ENCODE results near the gene ERG.

Gene ERG

DNA sequence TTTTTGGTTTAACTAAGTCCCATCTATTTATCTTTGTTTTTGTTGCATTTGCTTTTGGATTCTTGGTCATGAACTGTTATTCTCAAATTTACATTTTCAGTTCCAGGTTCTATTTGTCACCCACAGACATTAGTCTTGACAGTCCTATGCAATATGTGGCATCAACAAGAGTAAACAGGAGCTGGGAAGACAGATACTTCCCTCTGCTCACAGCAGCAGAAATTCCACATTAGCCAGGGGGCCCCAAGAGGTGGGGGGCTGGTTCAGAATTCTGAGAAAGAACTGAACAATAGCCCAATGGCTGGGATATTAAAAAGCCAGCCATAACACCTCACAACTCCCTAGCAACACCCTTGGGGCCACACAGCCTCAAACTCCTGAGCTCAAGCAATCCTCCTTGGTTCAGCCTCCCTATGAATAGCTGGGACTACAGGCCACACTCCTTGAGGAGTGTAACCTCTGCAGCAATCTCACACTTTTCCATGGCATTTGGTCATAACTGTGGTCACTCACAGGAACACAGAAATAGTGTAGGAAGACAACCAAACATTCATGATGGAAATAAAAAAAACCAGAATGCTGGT, 67.8 kb downstream of the ERG start:
- DNase-seq = no peak

DNA sequence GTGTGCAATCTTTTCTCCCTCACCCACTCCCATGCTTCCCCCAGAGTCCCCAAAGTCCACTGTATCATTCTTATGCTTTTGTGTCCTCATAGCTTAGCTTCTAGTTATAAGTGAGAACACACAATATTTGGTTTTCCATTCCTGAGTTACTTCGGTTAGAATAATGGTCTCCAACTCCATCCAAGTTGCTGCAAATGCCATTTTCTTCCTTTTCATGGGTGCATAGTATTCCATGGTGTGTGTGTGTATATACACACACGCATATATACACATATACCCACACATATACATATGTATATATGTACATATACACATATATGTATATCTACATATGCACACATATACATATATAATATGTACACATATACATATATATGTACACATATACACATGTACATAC, 69.3 kb downstream of the ERG start:
- DNase-seq = no peak

DNA sequence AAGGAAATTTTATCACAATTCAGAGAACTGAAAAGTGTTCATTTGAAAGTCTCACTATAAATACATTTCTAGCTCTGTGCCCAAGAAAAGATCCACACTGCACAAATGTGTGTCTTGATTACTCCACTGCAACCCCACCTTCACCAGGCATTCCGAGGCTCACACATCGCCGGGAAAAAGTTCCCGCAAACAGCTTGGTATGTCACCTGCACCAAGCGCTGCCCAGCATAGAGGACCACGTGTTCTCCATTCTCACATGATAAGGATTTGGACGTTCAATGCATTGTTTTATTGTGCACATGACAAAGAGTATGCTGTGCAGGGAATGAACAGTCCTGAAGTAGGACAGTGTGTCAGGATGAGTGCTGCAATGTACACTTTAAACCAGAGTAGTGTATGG, 70.1 kb downstream of the ERG start:
- no peak for DNase-seq

- no peak for DNase-seq
Measured at GRCh38 chr21:38424305-38425019, 73.8 kb downstream of the ERG start.

DNA sequence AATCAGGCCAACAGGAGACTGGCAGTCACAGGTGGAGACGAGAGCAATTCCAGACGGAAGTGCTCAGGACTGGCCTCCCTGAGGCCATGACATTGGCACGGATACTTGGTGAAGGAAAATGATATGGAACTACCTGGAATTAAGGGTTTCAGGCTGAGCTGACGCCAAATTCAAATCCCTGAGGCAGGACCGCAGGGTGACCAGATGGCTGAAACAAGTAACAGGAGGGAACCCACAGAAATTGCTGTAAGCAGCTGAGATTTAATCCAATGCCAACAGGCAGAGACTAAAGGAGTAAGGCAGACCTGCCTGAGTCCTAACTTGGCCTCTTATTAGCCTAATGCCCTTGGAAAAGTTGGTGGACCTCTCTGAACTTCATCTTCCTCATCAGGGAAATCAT, 76.2 kb downstream of the ERG start:
- DNase-seq = no peak

DNA sequence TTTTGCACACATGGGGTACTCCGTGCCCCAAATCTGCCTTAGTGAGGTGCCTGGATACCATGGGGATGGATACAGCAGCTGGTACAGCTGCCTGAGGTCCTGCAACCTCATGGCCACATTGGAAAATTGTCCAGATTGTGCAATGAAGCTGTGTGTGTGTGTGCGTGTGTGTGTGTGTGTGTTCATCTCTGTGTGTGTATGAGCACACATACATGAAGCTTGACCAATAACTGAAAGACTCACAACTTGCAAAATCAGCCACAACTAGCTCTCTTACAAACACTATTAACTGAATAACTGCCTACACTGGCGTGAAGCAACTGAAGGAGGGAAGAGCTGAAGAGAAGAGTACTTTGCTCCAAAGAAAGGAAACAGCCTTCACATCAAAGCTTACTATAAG, 78.1 kb downstream of the ERG start:
- DNase-seq = no peak

DNA sequence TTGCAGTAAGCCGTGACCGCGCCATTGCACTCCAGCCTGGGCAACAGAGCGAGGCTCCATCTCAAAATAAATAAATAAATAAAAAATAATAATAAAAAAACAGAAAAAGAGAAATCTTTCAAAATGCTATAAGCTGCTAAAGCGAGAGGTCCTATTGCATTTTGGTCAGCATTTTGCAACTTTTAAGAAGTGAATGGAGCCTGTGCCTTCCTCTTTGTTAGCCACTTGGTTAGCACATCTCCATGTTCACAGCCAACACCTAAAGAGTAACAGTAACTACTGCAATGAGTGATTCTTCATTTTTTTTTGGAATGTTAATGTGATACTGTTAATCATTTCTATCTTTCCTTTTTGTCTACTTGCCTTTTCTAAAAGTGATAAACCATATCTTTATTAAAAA, 80.6 kb downstream of the ERG start:
- no peak for DNase-seq

DNA sequence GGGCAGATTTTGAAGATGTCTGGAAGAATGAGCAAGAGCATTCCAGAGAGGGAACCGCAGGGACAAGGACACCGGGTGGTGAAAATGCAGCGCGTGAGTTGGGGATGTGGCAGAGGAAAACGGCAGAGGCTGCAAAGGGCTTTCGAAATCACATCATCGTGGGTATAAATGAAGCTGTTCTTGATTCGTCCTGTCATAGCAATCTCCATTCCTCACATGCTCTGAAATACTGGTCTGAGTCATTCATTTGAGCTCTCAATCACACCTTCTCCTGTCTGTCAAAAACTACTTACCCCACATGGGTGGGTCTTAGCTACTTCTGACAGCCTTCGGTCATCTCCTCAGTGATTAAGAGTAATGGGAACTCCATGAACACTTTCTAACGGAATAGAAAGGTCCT, 81.5 kb downstream of the ERG start:
- DNase-seq = no peak

DNA sequence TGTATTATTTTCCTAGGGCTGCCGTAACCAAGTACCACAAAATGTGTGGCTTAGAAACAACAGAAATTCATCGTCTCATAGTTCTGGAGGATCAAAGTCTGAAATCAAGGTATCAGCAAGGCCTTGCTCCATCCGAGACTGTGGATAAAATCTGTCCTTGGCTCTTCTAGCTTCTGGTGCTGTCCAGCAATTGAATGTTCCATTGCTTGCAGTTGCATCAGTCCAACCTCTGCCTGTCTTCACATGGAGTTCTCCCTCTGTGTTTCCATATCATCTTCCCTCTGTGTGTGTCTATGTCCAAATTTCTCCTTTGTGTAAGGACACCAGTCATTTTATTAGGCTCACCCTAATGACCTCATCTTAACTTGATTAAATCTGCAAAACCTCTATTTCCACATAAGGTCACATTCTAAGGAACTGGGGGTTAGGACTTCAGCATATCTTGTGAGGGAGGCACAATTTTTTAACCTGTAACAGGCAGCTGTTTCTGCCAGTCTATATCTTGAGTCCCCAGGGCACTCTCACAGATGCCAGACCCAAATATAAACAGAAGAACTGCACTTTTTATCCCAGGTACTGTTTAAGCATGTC, 84.2 kb downstream of the ERG start:
- no peak for DNase-seq

GRCh38 chr21:38410466-38410865, 87.8 kb downstream of the ERG start:
- no peak for DNase-seq

GRCh38 chr21:38409907-38410306, 88.4 kb downstream of the ERG start:
- DNase-seq = no peak

DNA sequence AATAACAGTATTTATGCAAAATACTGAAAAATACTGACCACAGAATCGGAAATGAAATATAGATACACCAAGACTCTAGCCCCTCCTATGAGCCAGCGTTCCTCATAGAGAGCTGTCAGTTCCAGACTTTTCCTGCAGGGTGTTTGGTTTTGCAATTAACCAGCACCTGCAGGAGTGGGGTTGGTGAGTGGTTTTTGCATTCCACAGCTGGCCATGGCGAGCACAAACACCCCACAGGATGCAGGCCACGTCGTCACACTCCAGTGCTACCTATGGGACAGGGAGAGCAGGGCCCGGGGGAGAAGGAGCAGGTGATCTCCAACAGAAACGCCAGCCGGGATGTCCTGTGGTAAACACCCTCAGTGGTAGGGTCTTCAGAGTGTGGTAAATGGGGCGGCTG, 94.1 kb downstream of the ERG start:
- no peak for DNase-seq

DNA sequence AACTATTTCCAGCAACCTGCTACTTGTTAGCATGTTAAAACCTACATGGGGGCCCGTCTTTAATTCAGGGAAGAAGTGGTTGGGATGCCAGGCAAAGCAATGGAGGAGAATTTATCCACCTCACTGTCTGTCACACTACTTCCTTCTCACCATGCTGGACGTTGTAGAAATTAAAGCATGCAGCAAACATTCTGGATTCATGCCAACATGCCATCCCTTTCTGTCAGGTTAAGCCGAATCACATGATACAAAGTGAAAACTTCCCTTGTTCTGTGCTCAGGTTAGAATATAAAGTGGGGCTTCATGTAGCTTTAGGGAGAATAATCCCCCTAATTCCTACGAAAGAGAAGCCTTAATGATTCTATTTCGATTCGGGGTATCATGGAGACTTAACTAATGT, 95.5 kb downstream of the ERG start:
- DNase-seq = no peak

DNA sequence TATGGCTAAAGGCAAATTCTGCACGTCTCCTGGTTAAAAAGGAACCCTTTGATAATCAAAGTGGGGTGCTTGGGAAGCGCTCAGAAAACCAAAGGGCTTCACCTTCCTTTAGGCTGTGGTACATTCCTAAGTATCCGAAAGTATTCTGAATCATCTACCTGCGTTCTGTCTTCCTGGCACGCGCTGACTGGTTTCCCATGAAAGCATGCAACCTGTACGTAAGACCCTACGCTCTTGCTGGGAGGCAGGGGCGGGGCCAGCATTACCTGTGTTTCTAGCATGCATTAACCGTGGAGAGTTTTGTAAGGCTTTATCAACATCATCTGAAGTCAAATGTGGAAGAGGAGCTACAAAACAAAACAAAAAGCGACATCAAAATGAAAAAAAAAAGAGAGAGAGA, 96.0 kb downstream of the ERG start:
- no peak for DNase-seq

DNA sequence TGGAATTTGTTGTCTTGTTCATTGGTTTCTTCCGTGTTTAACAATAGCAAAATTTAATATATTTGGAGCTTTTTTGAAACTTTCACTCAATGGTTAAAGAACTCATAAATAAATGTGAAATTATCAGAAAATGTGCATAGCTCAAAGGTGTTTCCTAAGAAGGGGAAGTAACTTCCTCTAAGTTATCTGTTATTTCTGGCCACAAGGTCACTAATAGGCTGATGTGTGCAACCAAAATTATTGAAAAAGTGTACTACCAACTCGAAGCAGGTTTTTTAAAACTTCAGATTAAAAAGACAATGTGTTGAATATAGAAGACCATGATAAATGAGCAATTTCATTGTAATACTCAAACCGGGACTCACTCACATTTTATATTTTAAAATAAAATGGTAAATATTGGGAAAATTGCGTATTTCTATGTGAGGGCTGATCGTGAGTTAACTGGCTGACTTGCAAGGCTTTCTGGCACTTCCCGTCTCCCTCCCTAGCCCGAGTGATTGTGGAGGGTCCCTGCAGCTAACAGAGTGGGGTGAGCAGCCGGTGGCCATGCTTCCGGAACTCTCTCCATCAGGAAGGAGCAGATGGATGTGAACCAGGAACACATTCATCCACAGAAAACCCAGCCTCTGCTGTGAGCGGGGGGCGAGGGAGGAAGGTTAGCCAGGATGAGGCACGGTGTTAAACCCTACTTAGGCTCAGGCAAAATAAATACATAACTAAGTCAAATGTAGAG, 96.9 kb downstream of the ERG start:
- DNase-seq = no peak

- DNase-seq = no peak
Measured at GRCh38 chr21:38400195-38400919, 97.9 kb downstream of the ERG start.

GRCh38 chr21:38399103-38399502, 99.2 kb downstream of the ERG start:
- DNase-seq = no peak

DNA sequence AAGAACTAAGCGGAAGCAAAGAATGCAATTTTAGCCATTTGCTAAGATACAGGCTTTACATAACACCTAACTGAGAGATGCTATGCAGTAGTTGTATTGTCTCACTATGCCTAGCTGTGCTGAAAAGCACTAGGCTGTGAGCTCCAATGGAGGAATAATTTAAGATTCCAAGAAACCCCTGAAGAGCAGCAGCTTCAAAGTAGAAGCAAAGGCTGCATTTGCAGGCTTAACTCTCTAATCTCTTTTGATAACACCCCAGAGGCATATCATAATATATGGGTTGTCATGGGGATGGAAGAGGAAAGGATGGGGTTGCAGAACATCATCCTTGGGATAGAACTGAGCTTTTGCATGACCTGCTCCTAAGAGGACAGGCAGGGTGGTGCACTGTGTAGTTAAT, 102.0 kb downstream of the ERG start:
- DNase-seq = no peak

- no peak for DNase-seq
Measured at GRCh38 chr21:38395581-38395980, 102.7 kb downstream of the ERG start.

- no peak for DNase-seq
Measured at GRCh38 chr21:38392661-38393060, 105.6 kb downstream of the ERG start.

- no peak for DNase-seq
Measured at GRCh38 chr21:38389896-38390295, 108.4 kb downstream of the ERG start.

DNA sequence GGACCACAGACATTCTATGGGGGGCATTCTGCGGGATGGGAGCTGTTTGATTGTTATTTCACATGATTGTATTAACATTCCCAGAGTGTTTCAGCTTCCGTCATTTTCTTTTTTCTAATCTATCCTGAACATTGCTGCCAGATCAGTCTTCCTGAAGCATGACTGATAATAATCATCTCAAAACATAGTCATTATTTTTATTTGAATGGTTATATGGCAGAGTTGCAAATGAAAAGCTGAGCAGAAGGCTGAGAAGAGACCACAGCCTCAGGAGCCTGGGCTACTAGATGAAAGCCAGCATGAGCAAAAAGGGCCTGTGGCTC, 109.0 kb downstream of the ERG start:
- no peak for DNase-seq

GRCh38 chr21:38388647-38389353, 109.5 kb downstream of the ERG start:
- DNase-seq = no peak

Measured in right forelimb (tissue), 1 donor.